Measurements from ENCODE around the gene FBXO21. TPM values are rescaled to one million over a fixed set of nuclear protein-coding genes. Genes with fewer than 3 reads are reported as not detected.

The FBXO21 gene
- total and polyA plus RNA-seq, 2 of the 4 experiments (the other 2 are of a cell fraction), result 43.6 to 56.6 TPM

- H4K20me1 ChIP-seq (ENCODE audit: insufficient read depth, low read length), result no peaks in the 10 kb centered on the region
- H3K79me1 ChIP-seq (ENCODE audit: low read depth in 1 of 2, low read length in 2 of 2), result peaks cover 0 to 3% of the 10 kb centered on the region in 2 experiments; a peak in 1 of 4 replicates
- in situ Hi-C loops (cut with MboI; ENCODE audit: low sequenced_read_pairs), result no loop called here
- H2BK15ac ChIP-seq (ENCODE audit: low read depth, low read length), result no peak overlapping the region
- no peak overlapping the region for H3K4ac ChIP-seq (ENCODE audit: low read depth, low read length)
- TF ChIP-seq MAFK (IDR thresholded peaks at IDR 0.05; ENCODE audit: low read depth, low read length), result no peak
- no peak for TF ChIP-seq BHLHE40 (IDR thresholded peaks at IDR 0.05; ENCODE audit: low read depth, low read length)
- TF ChIP-seq CEBPB (IDR thresholded peaks at IDR 0.05; ENCODE audit: low read depth, low read length), result no peak
- no peak for TF ChIP-seq MAZ (IDR thresholded peaks at IDR 0.05; ENCODE audit: borderline replicate concordance, low read depth, low read length)
- TF ChIP-seq CHD1 (IDR thresholded peaks at IDR 0.05; ENCODE audit: low read depth, low read length), result no peak
- TF ChIP-seq FOS (IDR thresholded peaks at IDR 0.05; ENCODE audit: low read depth, low read length), result no peak
- TF ChIP-seq CTCF (conservative IDR thresholded peaks at IDR 0.05; ENCODE audit: low read depth, low read length), result no peak
- TF ChIP-seq RAD21 (IDR thresholded peaks at IDR 0.05; ENCODE audit: low read length), result no peak
- no peak for TF ChIP-seq ELK1 (IDR thresholded peaks at IDR 0.05; ENCODE audit: borderline replicate concordance, low read depth, low read length)
- TF ChIP-seq RFX5 (IDR thresholded peaks at IDR 0.05; ENCODE audit: low read depth, low read length), result no peak
- no peak for TF ChIP-seq USF2 (IDR thresholded peaks at IDR 0.05; ENCODE audit: low read depth, low read length)
- no peak for TF ChIP-seq NFE2L2 (IDR thresholded peaks at IDR 0.05; ENCODE audit: low read depth, low read length)
- TF ChIP-seq MXI1 (IDR thresholded peaks at IDR 0.05; ENCODE audit: borderline replicate concordance, low read depth, low read length), result no peak
- no peak for TF ChIP-seq RCOR1 (IDR thresholded peaks at IDR 0.05; ENCODE audit: insufficient replicate concordance, low read length)
- no peak for TF ChIP-seq POLR2A (IDR thresholded peaks at IDR 0.05; ENCODE audit: low read depth, low read length)
- TF ChIP-seq SMC3 (IDR thresholded peaks at IDR 0.05; ENCODE audit: low read depth, low read length), result no peak
- dilution Hi-C loops (cut with HindIII; ENCODE audit: low sequenced_read_pairs, unreplicated experiment), result no loop called here
- BruUV-seq (replicated peaks), result no TSS peak
- no peaks in the 10 kb centered on the region for H3K4me1 ChIP-seq (ENCODE audit: control insufficient read depth, insufficient read depth, low read length)
- ChIA-PET POLR2A (ENCODE audit: unreplicated experiment) (no interaction called here), CTCF (no interaction called here)
- no peak overlapping the region for H2AFZ ChIP-seq (replicated peaks; ENCODE audit: low read length, poor library complexity)
- no peak overlapping the region for H4K5ac ChIP-seq (ENCODE audit: low read depth, low read length)
- no peak overlapping the region for H3K14ac ChIP-seq (replicated peaks; ENCODE audit: low read depth, low read length)
- H3K9me1 ChIP-seq (ENCODE audit: insufficient read depth, low read length), result peaks cover 2% of the 10 kb centered on the region; the same call in 1 of the 2 replicates
- H2AK5ac ChIP-seq (ENCODE audit: low read depth, low read length), result no peak overlapping the region
- intact Hi-C loops (cut with micrococcal nuclease), result no loop called here
- peaks cover 52% of the 10 kb centered on the region for H3K36me3 ChIP-seq (ENCODE audit: control insufficient read depth, insufficient read depth, low read length)
- DNase-seq, result no peak
- no peak overlapping the region for H4K8ac ChIP-seq (ENCODE audit: low read depth in 2 of 2, low read length in 2 of 2)
- no peak for ATAC-seq (ENCODE audit: low read depth)
- no peaks in the 10 kb centered on the region for H3K9me3 ChIP-seq (ENCODE audit: control insufficient read depth, insufficient read depth, low read length)
- no peaks in the 10 kb centered on the region for H3K27me3 ChIP-seq (ENCODE audit: control insufficient read depth, insufficient read depth, low read length)
- no peak overlapping the region for H3K23ac ChIP-seq (ENCODE audit: low read depth, low read length)
- no peak overlapping the region for H2BK5ac ChIP-seq (ENCODE audit: low read depth, low read length, poor library complexity, severe bottlenecking)
- no CpG with 5 or more reads among the region's 4 CpGs for WGBS, 2 experiments (ENCODE audit: extremely low coverage in 2 of 2, insufficient read length in 1 of 2)
- H3K9ac ChIP-seq (ENCODE audit: low read depth, low read length), result no peak overlapping the region
- H3K27ac ChIP-seq (ENCODE audit: insufficient read depth, low read length), result no peak overlapping the region
- H3K56ac ChIP-seq (ENCODE audit: extremely low read depth, insufficient read depth, low read length), result no peak overlapping the region
- H2AK9ac ChIP-seq (replicated peaks; ENCODE audit: low read depth, low read length, poor library complexity), result no peak overlapping the region
- no peak overlapping the region for H3K4me3 ChIP-seq (ENCODE audit: insufficient read depth, low read depth, low read length)
- H3K4me2 ChIP-seq (ENCODE audit: low read depth, low read length), result no peak overlapping the region
- no peak overlapping the region for H2BK20ac ChIP-seq (ENCODE audit: low read depth, low read length)
- H3K18ac ChIP-seq (ENCODE audit: low read depth, low read length), result no peak overlapping the region
- no peak overlapping the region for H4K91ac ChIP-seq (ENCODE audit: insufficient read depth, low read depth, low read length)
- H2BK120ac ChIP-seq (ENCODE audit: low read depth, low read length), result no peak overlapping the region
Measured at GRCh38 chr12:117167769-117168168, 22.5 kb downstream of the FBXO21 start.
